T-cell (primary cell): ENCODE data around the gene QRFP. TPM values are rescaled to one million over a fixed set of nuclear protein-coding genes. Genes with fewer than 3 reads are reported as not detected.

Experiments used
- ATAC-seq, 4 experiments: fragments of 200-7000 bp in 3 of 4; fragments of 150-1000 bp in 1 of 4; cut with Tn5 transposase; replicated peaks in 1 of 4; 1 replicate in 3 of 4; 2 replicates in 1 of 4; pipeline ENCODE4 v1.10.0; 2021; ENCODE audit warnings: moderate library complexity in 3 of 4, mild to moderate bottlenecking in 2 of 4, moderate number of reproducible peaks in 1 of 4
- CTCF ChIA-PET, 2 donors: fragments of 300-600 bp; sonication (Branson Sonifier 250); formaldehyde crosslinking; loops; one replicate each; lab custom pipeline; 2022; ENCODE audit warnings: antibody characterized with exemption in 2 of 2; lab: Charles Lee
- POLR2A ChIA-PET, 2 donors: fragments of 300-600 bp; sonication (Branson Sonifier 250); formaldehyde crosslinking; loops; one replicate each; lab custom pipeline; 2022; ENCODE audit warnings: antibody characterized with exemption in 2 of 2; lab: Charles Lee
- DNase-seq, 35 experiments: peaks; one replicate each; pipeline versions ENCODE4 v3.0.0 to v3.0.0-alpha.2; 2013 to 2023
- H3K27ac ChIP-seq: one replicate; pipeline ENCODE4 v1.5.1; 2013; ENCODE audit warnings: low read length
- H3K27me3 ChIP-seq, 2 experiments: replicated peaks in 1 of 2; 1 replicate in 1 of 2; 2 replicates in 1 of 2; pipeline versions ENCODE4 v1.6.1 to v1.7.0; 2013; ENCODE audit warnings: low read length in 1 of 2, mixed read lengths in 1 of 2; ENCODE audit not compliant: control insufficient read depth in 2 of 2, insufficient read depth in 2 of 2; ENCODE audit errors: extremely low read depth in 1 of 2
- H3K36me3 ChIP-seq, 2 donors: 1 replicate in 1 of 2; 2 replicates in 1 of 2; pipeline versions ENCODE4 v1.6.1 to v1.7.0; 2013; ENCODE audit warnings: low read length in 1 of 2; ENCODE audit not compliant: control insufficient read depth in 2 of 2, insufficient read depth in 1 of 2; ENCODE audit errors: extremely low read depth in 1 of 2
- H3K4me1 ChIP-seq, 2 experiments: 1 replicate in 1 of 2; 2 replicates in 1 of 2; pipeline versions ENCODE4 v1.6.1 to v1.7.0; 2013; ENCODE audit warnings: low read length in 2 of 2, mixed read lengths in 1 of 2; ENCODE audit not compliant: insufficient read depth in 2 of 2, control insufficient read depth in 1 of 2; ENCODE audit errors: extremely low read depth in 1 of 2
- H3K4me3 ChIP-seq, 2 donors: 1 replicate in 1 of 2; 2 replicates in 1 of 2; pipeline versions ENCODE4 v1.5.1 to v1.7.0; 2013; ENCODE audit warnings: mild to moderate bottlenecking in 2 of 2, low read length in 1 of 2, moderate library complexity in 1 of 2; ENCODE audit not compliant: control insufficient read depth in 1 of 2; ENCODE audit errors: extremely low read depth in 1 of 2
- H3K9me3 ChIP-seq: 2 replicates; pipeline ENCODE4 v1.7.0; 2013
- H3K27ac Mint-ChIP-seq, 2 donors: one replicate each; pipeline ENCODE4 v1.8.0; 2020 to 2021; ENCODE audit warnings: mild to moderate bottlenecking in 2 of 2, mixed read lengths in 2 of 2
- H3K27me3 Mint-ChIP-seq, 2 donors: one replicate each; pipeline ENCODE4 v1.8.0; 2021 to 2022; ENCODE audit warnings: mixed read lengths in 2 of 2
- H3K36me3 Mint-ChIP-seq: one replicate; pipeline ENCODE4 v1.8.0; 2021; ENCODE audit warnings: mixed read lengths
- H3K4me1 Mint-ChIP-seq, 3 donors: one replicate each; pipeline ENCODE4 v1.8.0; 2020 to 2022; ENCODE audit warnings: mixed read lengths in 3 of 3, mild to moderate bottlenecking in 1 of 3
- H3K4me3 Mint-ChIP-seq, 3 donors: one replicate each; pipeline ENCODE4 v1.8.0; 2020 to 2022; ENCODE audit warnings: mild to moderate bottlenecking in 3 of 3, mixed read lengths in 3 of 3, moderate library complexity in 3 of 3
- H3K9me3 Mint-ChIP-seq, 3 donors: one replicate each; pipeline ENCODE4 v1.8.0; 2020 to 2022; ENCODE audit warnings: mixed read lengths in 3 of 3
- WGBS: methylation state at CpG from one replicate; pipeline ENCODE4 v1.1.5; 2013; ENCODE audit warnings: missing lambda C conversion rate; ENCODE audit not compliant: insufficient coverage; 5-methylcytosine and 5-hydroxymethylcytosine counted together
- total RNA-seq, 35 experiments: library from RNA in 6 of 35; stranded (reverse) in 6 of 35; fragments of 120-200 nt in 1 of 35; gene quantifications; one replicate each; pipeline versions ENCODE4 v1.2.1 to v1.2.4 and lab custom pipeline; 2013 to 2026

Gene QRFP
- total RNA-seq, 5 donors from 2014 or later (not counting 1 experiment from before 2014, with no cell fraction given): not detected

- Mint-ChIP-seq H3K27ac (no peak overlapping the region), H3K36me3 (peaks cover 52% of the 10 kb centered on the region), H3K4me3 (no peak overlapping the region), H3K27me3 (no peaks in the 10 kb centered on the region), H3K9me3 (no peaks in the 10 kb centered on the region), H3K4me1 (no peaks in the 10 kb centered on the region)
- DNase-seq (no peak), ATAC-seq (no peak)
- WGBS: 100% methylated on average over 2 of the region's 5 CpGs
- no peaks in the 10 kb centered on the region for H3K4me1 ChIP-seq
- H3K27me3 ChIP-seq: no peaks in the 10 kb centered on the region
- H3K9me3 ChIP-seq: no peaks in the 10 kb centered on the region
- H3K36me3 ChIP-seq: peaks cover 4 to 61% of the 10 kb centered on the region in 2 donors
- H3K27ac ChIP-seq: no peak overlapping the region
- no peak overlapping the region for H3K4me3 ChIP-seq
- ChIA-PET POLR2A (no interaction called here), CTCF (no interaction called here)
Measured at GRCh38 chr9:130883479-130883878, 13.1 kb downstream of the QRFP start.

GRCh38 chr9:130882696-130883225 is 13.9 kb downstream of the QRFP start:
- WGBS: 98% methylated on average over 6 of the region's 15 CpGs
- H3K9me3 Mint-ChIP-seq: no peaks in the 10 kb centered on the region
- Histone ChIP-seq H3K27me3 (no peaks in the 10 kb centered on the region), H3K36me3 (peaks cover 8 to 60% of the 10 kb centered on the region in 2 donors), H3K27ac (no peak overlapping the region), H3K4me1 (no peaks in the 10 kb centered on the region), H3K9me3 (no peaks in the 10 kb centered on the region), H3K4me3 (no peak overlapping the region)
- no peaks in the 10 kb centered on the region for H3K27me3 Mint-ChIP-seq
- H3K4me3 Mint-ChIP-seq: no peak overlapping the region
- DNase-seq (no peak), ATAC-seq (no peak)
- no peaks in the 10 kb centered on the region for H3K4me1 Mint-ChIP-seq
- POLR2A ChIA-PET: no interaction called here
- CTCF ChIA-PET: no interaction called here
- no peak overlapping the region for H3K27ac Mint-ChIP-seq
- peaks cover 53% of the 10 kb centered on the region for H3K36me3 Mint-ChIP-seq

GRCh38 chr9:130881516-130881915 is 15.1 kb downstream of the QRFP start:
- no peaks in the 10 kb centered on the region for H3K9me3 ChIP-seq
- no peak overlapping the region for H3K27ac ChIP-seq
- H3K27me3 Mint-ChIP-seq: no peaks in the 10 kb centered on the region
- no CpG with 5 or more reads among the region's 6 CpGs for WGBS
- H3K36me3 Mint-ChIP-seq: peaks cover 51% of the 10 kb centered on the region
- H3K4me1 ChIP-seq: no peaks in the 10 kb centered on the region
- no peak overlapping the region for H3K4me3 Mint-ChIP-seq
- DNase-seq: no peak
- no peak overlapping the region for H3K4me3 ChIP-seq
- no peaks in the 10 kb centered on the region for H3K27me3 ChIP-seq
- ChIA-PET CTCF (no interaction called here), POLR2A (no interaction called here)
- H3K4me1 Mint-ChIP-seq: no peaks in the 10 kb centered on the region
- H3K36me3 ChIP-seq: peaks cover 8 to 55% of the 10 kb centered on the region in 2 donors
- H3K27ac Mint-ChIP-seq: no peak overlapping the region
- ATAC-seq: no peak
- no peaks in the 10 kb centered on the region for H3K9me3 Mint-ChIP-seq

GRCh38 chr9:130880599-130881220 is 15.9 kb downstream of the QRFP start:
- POLR2A ChIA-PET: no interaction called here
- Histone ChIP-seq H3K4me3 (no peak overlapping the region), H3K27me3 (no peaks in the 10 kb centered on the region), H3K27ac (no peak overlapping the region), H3K36me3 (peaks cover 8 to 55% of the 10 kb centered on the region in 2 donors), H3K9me3 (no peaks in the 10 kb centered on the region), H3K4me1 (no peaks in the 10 kb centered on the region)
- Mint-ChIP-seq H3K4me3 (no peak overlapping the region), H3K9me3 (no peaks in the 10 kb centered on the region), H3K4me1 (no peaks in the 10 kb centered on the region), H3K27ac (no peak overlapping the region), H3K27me3 (no peaks in the 10 kb centered on the region), H3K36me3 (peaks cover 50% of the 10 kb centered on the region)
- 98% methylated on average over 13 of the region's 16 CpGs for WGBS
- CTCF ChIA-PET: no interaction called here
- ATAC-seq: no peak
- DNase-seq: no peak

GRCh38 chr9:130879863-130880411 is 16.7 kb downstream of the QRFP start:
- CTCF ChIA-PET: no interaction called here
- DNase-seq: no peak
- Histone ChIP-seq H3K36me3 (peaks cover 8 to 58% of the 10 kb centered on the region in 2 donors), H3K9me3 (no peaks in the 10 kb centered on the region), H3K4me3 (no peak overlapping the region), H3K4me1 (no peaks in the 10 kb centered on the region), H3K27me3 (no peaks in the 10 kb centered on the region), H3K27ac (no peak overlapping the region)
- Mint-ChIP-seq H3K4me1 (no peaks in the 10 kb centered on the region), H3K9me3 (no peaks in the 10 kb centered on the region), H3K27me3 (no peaks in the 10 kb centered on the region), H3K27ac (no peak overlapping the region), H3K4me3 (no peak overlapping the region), H3K36me3 (peaks cover 52% of the 10 kb centered on the region)
- WGBS: 97% methylated on average over 5 of the region's 9 CpGs
- POLR2A ChIA-PET: no interaction called here
- ATAC-seq: no peak

GRCh38 chr9:130878295-130878694 is 18.3 kb downstream of the QRFP start:
- H3K27ac ChIP-seq: no peak overlapping the region
- ChIA-PET CTCF (no interaction called here), POLR2A (interaction anchor here in 1 of 2 donors (0.6 kb wide), 1 partner anchor 733 kb away, joined by 5 read pairs; no protein-coding TSS in a partner anchor)
- H3K27me3 ChIP-seq: no peaks in the 10 kb centered on the region
- 88% methylated on average over 3 of the region's 6 CpGs for WGBS
- ATAC-seq (no peak), DNase-seq (no peak)
- no peaks in the 10 kb centered on the region for H3K27me3 Mint-ChIP-seq
- no peak overlapping the region for H3K4me3 Mint-ChIP-seq
- H3K36me3 Mint-ChIP-seq: peaks cover 62% of the 10 kb centered on the region
- H3K9me3 ChIP-seq: no peaks in the 10 kb centered on the region
- no peak overlapping the region for H3K4me3 ChIP-seq
- H3K4me1 ChIP-seq: no peaks in the 10 kb centered on the region
- H3K27ac Mint-ChIP-seq: no peak overlapping the region
- H3K9me3 Mint-ChIP-seq: no peaks in the 10 kb centered on the region
- peaks cover 4 to 58% of the 10 kb centered on the region in 2 donors for H3K36me3 ChIP-seq
- no peaks in the 10 kb centered on the region for H3K4me1 Mint-ChIP-seq
